HG03039 (cell line): Measurements from ENCODE around the gene MAPK12.

Source experiments
- ATAC-seq: cut with Tn5 transposase; IDR thresholded peaks from one replicate; pipeline ENCODE4 v1.9.1; 2021; ENCODE audit warnings: mild to moderate bottlenecking, moderate library complexity; ENCODE audit not compliant: unreplicated experiment

MAPK12 gene

GRCh38 chr22:50261615-50262459 is at the start of gene MAPK12:
Gene MAPK12 (minus strand): TSS chr22:50261683. CDS start chr22:50261509, 174 bp downstream.
- no peak for ATAC-seq

DNA sequence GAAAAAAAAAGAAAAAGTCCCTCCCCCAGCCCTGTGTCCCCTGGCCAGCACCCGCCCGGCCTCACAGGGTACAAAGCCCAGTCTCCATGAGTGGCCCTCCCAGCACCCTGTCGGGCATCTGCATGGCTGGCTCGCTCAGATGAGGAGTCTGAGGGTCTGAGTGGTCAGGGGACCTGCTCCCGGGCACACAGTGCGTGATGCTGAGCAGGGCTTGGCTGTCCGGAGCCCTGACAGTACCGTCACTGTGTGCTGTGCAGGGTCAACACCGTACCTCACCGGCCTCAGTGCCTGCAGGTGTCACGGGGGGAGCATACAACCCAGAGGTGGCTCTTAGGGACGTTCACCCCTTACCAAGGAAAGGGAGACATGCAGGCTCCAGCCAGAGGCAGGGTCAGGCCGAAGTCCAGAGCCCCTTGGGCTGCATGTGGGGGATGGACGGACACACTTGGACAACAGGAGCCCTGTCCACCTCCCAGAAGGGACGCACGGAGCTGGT is 49.5 kb upstream of the MAPK12 start:
- ATAC-seq, result no peak

GRCh38 chr22:50310031-50310722 is 48.7 kb upstream of the MAPK12 start:
- ATAC-seq, result no peak

- no peak for ATAC-seq
These were observed 48.1 kb upstream of the MAPK12 start for GRCh38 chr22:50309601-50309991.

GRCh38 chr22:50308986-50309600 is 47.6 kb upstream of the MAPK12 start:
- no peak for ATAC-seq

DNA sequence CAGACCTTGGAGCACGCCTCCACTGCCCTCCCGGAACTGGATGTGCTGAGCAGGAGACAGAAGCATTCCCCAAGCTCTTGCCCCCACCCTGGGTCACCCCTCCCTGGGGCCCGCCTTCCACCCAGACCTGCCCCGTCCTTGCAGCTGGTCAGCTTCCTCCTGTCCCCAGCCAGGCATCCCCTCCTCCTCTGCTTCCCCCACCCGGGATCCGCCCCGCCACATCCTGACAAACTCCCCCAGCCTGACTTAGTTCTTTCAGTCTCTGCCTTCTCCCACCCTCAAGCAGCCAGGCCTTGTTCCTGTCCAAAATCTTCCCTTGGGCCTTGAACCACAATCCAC is 47.1 kb upstream of the MAPK12 start:
- no peak for ATAC-seq

GRCh38 chr22:50307890-50308596 is 46.6 kb upstream of the MAPK12 start:
- ATAC-seq, result no peak

- ATAC-seq, result no peak
These were observed 45.6 kb upstream of the MAPK12 start, which contains the start of gene PLXNB2 for GRCh38 chr22:50306753-50307749. Gene PLXNB2 (minus strand): TSS chr22:50307646. CDS start chr22:50290584, 17,062 bp downstream.

DNA sequence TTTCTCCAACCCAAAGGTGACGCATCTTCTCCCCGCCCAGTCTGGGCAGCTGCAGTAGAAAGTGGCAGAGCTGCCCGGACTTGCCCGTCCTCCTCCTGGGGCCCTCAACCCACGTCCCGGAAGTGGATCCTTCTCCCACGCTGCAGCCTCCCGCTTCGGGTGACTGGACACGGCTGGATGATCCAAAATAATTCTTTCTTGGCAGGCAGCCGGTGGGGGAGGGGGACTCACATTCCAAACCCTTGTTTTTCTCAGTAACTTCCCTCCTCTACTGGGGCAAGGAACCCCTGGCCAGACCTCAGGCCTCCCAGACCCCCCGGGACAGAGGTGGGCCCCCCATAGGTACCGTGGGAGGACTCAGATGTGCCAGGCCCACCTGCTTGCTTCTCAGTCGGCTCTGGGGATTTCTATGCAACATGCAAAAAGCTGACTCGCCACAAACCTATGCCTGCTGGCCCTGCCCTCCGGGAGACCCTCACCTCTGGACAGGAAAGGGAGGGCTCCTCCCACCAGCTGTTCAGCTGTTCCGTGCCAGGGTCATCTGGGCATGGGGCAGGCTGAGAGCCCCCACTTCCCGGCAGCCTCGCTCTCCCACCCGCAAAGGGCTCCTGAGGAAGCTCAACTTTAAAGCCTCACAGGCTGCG is 44.6 kb upstream of the MAPK12 start:
- no peak for ATAC-seq

- ATAC-seq, result no peak
These were observed 44.0 kb upstream of the MAPK12 start for GRCh38 chr22:50305393-50305922.

- ATAC-seq, result no peak
These were observed 43.3 kb upstream of the MAPK12 start for GRCh38 chr22:50304528-50305392.

- no peak for ATAC-seq
These were observed 42.5 kb upstream of the MAPK12 start for GRCh38 chr22:50303848-50304527.

DNA sequence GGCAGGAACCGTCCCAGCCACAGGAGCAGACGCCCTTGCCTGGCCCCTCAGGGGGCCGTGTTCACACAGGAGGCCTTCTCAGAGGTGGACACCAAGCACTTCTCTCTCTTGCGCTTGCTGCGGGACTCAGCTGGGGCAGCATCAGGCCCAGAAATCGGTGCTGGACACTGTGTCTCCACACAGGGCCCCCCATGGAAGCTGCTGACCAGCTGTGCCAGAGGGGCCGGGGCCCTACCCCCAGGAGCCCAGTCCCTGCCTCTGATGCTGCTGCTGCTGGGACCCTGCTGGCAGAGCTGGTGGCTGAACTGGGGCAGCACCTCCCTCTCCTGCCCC is 42.0 kb upstream of the MAPK12 start:
- no peak for ATAC-seq

DNA sequence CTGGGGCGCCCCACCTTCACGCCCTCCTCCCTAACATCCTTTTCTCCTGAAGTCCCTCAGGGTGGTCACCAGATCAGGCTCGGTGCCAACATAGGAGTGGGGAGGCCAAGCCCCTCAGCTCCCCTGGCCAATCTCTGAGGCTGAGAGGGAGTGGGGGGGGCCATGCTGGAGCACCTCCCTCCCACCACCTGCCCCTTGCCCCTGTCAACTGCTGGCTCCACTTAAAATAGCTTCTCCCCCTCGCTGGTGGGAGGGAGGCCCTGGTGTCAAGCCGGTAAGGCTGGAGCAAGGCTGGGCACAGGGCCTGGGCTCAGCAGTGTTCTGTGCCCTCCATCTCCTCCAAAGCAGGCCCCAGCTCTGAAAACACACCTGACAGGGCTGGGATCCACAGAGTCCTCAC is 41.1 kb upstream of the MAPK12 start:
- no peak for ATAC-seq

DNA sequence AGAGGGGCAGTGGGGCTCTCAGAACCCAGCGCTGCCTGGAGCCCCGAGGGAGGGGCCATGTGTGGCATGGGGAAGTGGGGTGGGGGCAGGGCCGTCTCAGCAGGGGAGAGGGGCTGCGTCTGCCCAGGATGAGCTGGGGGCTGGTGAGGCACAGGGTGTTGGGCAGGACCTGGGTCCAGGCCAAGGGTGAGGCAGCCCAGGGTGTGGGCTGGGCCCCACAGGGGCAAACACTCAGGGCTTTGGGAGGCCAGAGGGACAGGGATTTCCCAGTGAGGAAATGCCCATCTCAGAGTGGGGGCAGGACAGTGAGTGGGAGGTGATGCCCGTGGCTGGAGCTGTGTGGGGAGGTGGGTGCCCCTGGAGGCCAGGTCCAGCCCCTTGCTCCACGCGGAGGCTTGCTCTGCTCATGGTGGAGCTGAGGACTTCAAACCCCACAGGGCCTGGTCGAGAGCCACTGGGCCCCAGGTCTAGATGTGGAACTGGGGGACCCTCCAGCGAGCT is 40.6 kb upstream of the MAPK12 start:
- ATAC-seq, result no peak

- no peak for ATAC-seq
These were observed 40.1 kb upstream of the MAPK12 start for GRCh38 chr22:50301581-50301991.

- ATAC-seq, result no peak
These were observed 39.3 kb upstream of the MAPK12 start for GRCh38 chr22:50300620-50301257.
